ENCODE results near the gene RIC8A. TPM values are rescaled to one million over a fixed set of nuclear protein-coding genes. Genes with fewer than 3 reads are reported as not detected.

RIC8A gene
- total RNA-seq, 3 donors from 2014 or later (not counting 1 experiment from before 2014, with no cell fraction given) = 102 to 153 (median 106) TPM

DNA sequence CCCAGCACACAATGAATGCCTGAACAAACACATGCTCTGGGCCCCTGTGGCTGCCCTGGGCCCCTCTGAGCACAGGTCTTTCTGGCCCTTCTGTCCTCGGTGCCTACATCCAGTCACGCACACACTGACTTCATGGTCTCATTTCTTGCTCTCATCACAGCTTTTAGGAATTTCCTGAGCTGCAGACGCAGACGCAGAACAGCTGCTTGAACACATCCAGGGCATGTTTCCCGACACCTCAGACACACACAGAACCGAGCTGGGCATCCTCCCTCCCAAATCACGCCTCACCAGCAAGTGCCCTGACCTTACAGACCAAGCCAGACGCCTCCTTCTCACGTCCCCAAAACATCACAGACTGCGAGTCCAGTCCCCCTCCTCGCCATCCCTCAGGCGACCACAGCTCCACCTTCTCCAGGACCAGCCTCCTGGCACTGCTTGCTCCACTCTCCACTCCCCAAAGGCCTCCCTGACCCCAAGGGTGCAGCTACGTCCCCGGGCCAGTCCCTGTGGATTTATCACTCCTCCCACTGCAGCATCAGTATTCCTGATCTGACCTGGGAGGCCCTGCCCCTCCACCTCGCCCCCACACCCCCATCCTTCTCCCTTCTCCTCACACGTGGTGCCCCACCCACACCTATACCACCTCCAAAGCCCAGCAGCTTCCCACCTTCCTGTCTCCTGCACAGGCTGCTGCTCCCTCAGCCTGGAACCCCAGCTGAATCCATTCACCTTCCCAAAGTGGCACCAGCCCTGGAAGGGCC, 15.7 kb downstream of the RIC8A start:
- H3K9me3 Mint-ChIP-seq = no peaks in the 10 kb centered on the region
- WGBS (ENCODE audit: insufficient coverage) = 92% methylated on average over 16 of the region's 16 CpGs
- no peak for ATAC-seq
- no peak for DNase-seq
- peaks cover 0 to under 1% of the 10 kb centered on the region in 2 donors for H3K4me1 Mint-ChIP-seq
- H3K36me3 Mint-ChIP-seq = peaks cover 7% of the 10 kb centered on the region
- H3K9me3 ChIP-seq (ENCODE audit: control insufficient read depth, insufficient read depth, low read length) = no peaks in the 10 kb centered on the region
- H3K27me3 ChIP-seq (ENCODE audit: control insufficient read depth, insufficient read depth, low read length) = no peaks in the 10 kb centered on the region
- H3K27ac Mint-ChIP-seq = no peak overlapping the region
- no peak overlapping the region for H3K4me3 Mint-ChIP-seq
- no peaks in the 10 kb centered on the region for H3K27me3 Mint-ChIP-seq (ENCODE audit: low read depth in 2 of 2)
- H3K36me3 ChIP-seq (ENCODE audit: control insufficient read depth, insufficient read depth, low read length) = peaks cover 7% of the 10 kb centered on the region
- no peak overlapping the region for H3K4me3 ChIP-seq (ENCODE audit: low read length)
- TF ChIP-seq, protein P1, sequence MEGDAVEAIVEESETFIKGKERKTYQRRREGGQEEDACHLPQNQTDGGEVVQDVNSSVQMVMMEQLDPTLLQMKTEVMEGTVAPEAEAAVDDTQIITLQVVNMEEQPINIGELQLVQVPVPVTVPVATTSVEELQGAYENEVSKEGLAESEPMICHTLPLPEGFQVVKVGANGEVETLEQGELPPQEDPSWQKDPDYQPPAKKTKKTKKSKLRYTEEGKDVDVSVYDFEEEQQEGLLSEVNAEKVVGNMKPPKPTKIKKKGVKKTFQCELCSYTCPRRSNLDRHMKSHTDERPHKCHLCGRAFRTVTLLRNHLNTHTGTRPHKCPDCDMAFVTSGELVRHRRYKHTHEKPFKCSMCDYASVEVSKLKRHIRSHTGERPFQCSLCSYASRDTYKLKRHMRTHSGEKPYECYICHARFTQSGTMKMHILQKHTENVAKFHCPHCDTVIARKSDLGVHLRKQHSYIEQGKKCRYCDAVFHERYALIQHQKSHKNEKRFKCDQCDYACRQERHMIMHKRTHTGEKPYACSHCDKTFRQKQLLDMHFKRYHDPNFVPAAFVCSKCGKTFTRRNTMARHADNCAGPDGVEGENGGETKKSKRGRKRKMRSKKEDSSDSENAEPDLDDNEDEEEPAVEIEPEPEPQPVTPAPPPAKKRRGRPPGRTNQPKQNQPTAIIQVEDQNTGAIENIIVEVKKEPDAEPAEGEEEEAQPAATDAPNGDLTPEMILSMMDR (IDR thresholded peaks at IDR 0.05) = no peak
- no peak overlapping the region for H3K27ac ChIP-seq (ENCODE audit: low read length)
- intact Hi-C loops (cut with micrococcal nuclease) = no loop called here
- no peaks in the 10 kb centered on the region for H3K4me1 ChIP-seq (ENCODE audit: control insufficient read depth, insufficient read depth, low read length)

DNA sequence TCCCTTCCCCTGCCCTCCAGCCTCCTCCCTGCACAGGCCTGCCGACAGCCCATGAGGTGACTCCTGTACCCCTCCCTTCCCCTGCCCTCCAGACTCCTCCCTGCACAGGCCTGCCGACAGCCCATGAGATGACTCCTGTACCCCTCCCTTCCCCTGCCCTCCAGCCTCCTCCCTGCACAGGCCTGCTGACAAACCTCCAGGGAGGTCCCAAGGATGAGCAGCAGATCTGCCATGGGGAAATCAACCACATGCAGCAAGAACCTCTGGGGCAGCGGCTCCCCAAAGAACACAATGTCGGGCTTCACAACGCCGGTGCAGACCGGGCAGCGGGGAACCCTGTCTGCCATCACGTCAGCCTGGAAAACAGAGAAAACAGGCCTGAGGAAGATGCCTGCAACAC, 16.4 kb downstream of the RIC8A start:
- DNase-seq (no peak), ATAC-seq (no peak)
- peaks cover 7% of the 10 kb centered on the region for H3K36me3 Mint-ChIP-seq
- Histone ChIP-seq H3K27ac (ENCODE audit: low read length) (no peak overlapping the region), H3K4me1 (ENCODE audit: control insufficient read depth, insufficient read depth, low read length) (no peaks in the 10 kb centered on the region), H3K27me3 (ENCODE audit: control insufficient read depth, insufficient read depth, low read length) (no peaks in the 10 kb centered on the region), H3K36me3 (ENCODE audit: control insufficient read depth, insufficient read depth, low read length) (peaks cover 4% of the 10 kb centered on the region), H3K4me3 (ENCODE audit: low read length) (no peak overlapping the region), H3K9me3 (ENCODE audit: control insufficient read depth, insufficient read depth, low read length) (no peaks in the 10 kb centered on the region)
- H3K4me1 Mint-ChIP-seq = no peaks in the 10 kb centered on the region
- TF ChIP-seq, protein P1 (IDR thresholded peaks at IDR 0.05) = no peak
- WGBS (ENCODE audit: insufficient coverage) = 97% methylated on average over 8 of the region's 9 CpGs
- H3K27me3 Mint-ChIP-seq (ENCODE audit: low read depth in 2 of 2) = no peaks in the 10 kb centered on the region
- no peak overlapping the region for H3K27ac Mint-ChIP-seq
- H3K4me3 Mint-ChIP-seq = no peak overlapping the region
- intact Hi-C loops (cut with micrococcal nuclease) = no loop called here
- H3K9me3 Mint-ChIP-seq = no peaks in the 10 kb centered on the region

DNA sequence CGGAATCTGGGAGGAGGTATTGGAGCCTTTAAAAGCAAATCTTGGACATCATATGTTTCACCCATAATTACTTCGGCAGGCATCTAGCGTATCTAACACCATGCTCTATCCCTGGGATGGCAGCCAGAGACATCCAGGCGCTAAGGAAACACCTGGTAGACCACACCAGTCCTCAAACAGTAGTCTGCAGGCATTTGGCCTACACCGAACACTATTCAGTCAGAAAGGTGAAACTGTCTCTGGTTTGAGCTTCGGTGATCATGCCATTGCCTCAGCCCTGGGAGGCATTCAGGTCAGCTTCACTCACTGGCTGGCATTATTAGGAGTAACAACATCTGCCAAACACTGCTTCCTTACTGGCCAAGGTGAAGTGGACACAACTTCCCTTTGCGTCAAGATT, 16.9 kb downstream of the RIC8A start:
- Mint-ChIP-seq H3K9me3 (no peaks in the 10 kb centered on the region), H3K36me3 (peaks cover 7% of the 10 kb centered on the region), H3K4me1 (no peaks in the 10 kb centered on the region), H3K27ac (no peak overlapping the region), H3K27me3 (ENCODE audit: low read depth in 2 of 2) (no peaks in the 10 kb centered on the region), H3K4me3 (no peak overlapping the region)
- ATAC-seq (no peak), DNase-seq (no peak)
- no peaks in the 10 kb centered on the region for H3K9me3 ChIP-seq (ENCODE audit: control insufficient read depth, insufficient read depth, low read length)
- no peaks in the 10 kb centered on the region for H3K27me3 ChIP-seq (ENCODE audit: control insufficient read depth, insufficient read depth, low read length)
- no peak overlapping the region for H3K4me3 ChIP-seq (ENCODE audit: low read length)
- no peak overlapping the region for H3K27ac ChIP-seq (ENCODE audit: low read length)
- 94% methylated on average over 7 of the region's 7 CpGs for WGBS (ENCODE audit: insufficient coverage)
- peaks cover 4% of the 10 kb centered on the region for H3K36me3 ChIP-seq (ENCODE audit: control insufficient read depth, insufficient read depth, low read length)
- intact Hi-C loops (cut with micrococcal nuclease) = no loop called here
- TF ChIP-seq, protein P1 (IDR thresholded peaks at IDR 0.05) = no peak
- H3K4me1 ChIP-seq (ENCODE audit: control insufficient read depth, insufficient read depth, low read length) = no peaks in the 10 kb centered on the region
